Measurements from ENCODE around the gene TECPR1.

TECPR1 gene

DNA sequence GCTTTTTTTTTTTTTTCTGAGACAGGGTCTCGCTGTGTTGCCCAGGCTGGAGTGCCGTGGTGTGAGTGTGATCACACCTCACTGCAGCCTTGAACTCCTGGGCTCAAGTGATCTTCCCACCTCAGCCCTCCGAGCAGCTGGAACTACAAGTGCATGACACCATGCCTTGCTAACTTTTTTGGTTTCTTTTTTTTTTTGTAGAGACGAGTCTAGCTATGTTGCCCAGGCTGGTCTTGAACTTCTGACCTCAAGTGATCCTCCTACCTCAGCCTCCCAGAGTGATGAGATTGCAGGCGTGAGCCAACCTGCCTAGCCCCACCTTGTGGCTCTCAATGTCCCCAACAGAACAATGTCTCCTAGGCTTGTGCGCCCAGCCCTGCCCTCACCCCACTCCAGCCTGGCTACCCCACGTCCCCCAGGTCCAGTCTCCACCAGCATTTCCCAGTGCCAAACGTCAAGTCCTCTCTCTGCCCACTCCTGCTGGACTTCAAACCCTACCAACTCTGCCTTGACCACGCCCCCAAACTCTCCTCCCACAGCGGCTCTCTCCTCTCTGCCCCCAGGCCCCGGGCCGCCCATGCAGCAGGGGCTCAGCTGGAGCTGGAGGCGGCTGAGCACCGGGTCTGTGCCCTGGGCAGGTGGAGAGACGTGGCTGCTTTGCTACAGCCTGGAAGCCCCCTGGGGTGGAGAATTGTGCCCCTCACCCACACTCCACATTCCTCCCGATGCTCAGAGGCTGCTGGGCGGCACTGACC lies 21.9 kb downstream of the TECPR1 start:
- TF ChIP-seq, protein P1, sequence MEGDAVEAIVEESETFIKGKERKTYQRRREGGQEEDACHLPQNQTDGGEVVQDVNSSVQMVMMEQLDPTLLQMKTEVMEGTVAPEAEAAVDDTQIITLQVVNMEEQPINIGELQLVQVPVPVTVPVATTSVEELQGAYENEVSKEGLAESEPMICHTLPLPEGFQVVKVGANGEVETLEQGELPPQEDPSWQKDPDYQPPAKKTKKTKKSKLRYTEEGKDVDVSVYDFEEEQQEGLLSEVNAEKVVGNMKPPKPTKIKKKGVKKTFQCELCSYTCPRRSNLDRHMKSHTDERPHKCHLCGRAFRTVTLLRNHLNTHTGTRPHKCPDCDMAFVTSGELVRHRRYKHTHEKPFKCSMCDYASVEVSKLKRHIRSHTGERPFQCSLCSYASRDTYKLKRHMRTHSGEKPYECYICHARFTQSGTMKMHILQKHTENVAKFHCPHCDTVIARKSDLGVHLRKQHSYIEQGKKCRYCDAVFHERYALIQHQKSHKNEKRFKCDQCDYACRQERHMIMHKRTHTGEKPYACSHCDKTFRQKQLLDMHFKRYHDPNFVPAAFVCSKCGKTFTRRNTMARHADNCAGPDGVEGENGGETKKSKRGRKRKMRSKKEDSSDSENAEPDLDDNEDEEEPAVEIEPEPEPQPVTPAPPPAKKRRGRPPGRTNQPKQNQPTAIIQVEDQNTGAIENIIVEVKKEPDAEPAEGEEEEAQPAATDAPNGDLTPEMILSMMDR (conservative IDR thresholded peaks at IDR 0.05; ENCODE audit: low read depth, low read length) = no peak
- Histone ChIP-seq H3K4me3 (IDR thresholded peaks at IDR 0.05; ENCODE audit: insufficient read depth, low read depth, low read length) (no peak overlapping the region), H3K27me3 (ENCODE audit: insufficient read depth, low read depth) (no peaks in the 10 kb centered on the region), H2AFZ (ENCODE audit: low read depth) (no peak overlapping the region), H3K4me1 (ENCODE audit: low read depth, poor library complexity, severe bottlenecking) (no peaks in the 10 kb centered on the region), H3K27ac (no peak overlapping the region), H3K36me3 (ENCODE audit: insufficient read depth) (no peaks in the 10 kb centered on the region), H3K4me2 (no peak overlapping the region), H3K9ac (no peak overlapping the region), H4K20me1 (ENCODE audit: insufficient read depth) (no peaks in the 10 kb centered on the region), H3K79me2 (ENCODE audit: insufficient read depth, low read depth) (no peaks in the 10 kb centered on the region)

DNA sequence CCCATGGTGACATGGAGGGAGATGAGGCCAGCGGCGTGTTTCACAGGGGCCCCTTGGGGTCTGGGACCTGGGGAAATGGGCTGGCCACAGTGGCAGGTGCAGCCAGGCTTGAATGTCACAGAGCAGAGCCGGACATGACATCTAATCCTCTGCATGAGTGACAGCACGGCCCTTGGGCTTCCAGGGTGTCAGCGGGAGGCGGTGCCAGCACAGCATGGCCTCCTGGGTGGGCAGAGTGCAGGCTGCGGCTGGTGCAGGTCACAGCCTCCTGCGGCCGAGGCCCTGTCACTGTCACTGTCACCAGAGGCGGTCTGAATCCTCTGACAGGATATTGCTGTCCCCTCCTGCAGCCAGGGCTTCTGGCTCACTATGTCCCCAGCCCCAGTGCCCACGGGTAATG lies 22.6 kb downstream of the TECPR1 start:
- Histone ChIP-seq H3K27ac (no peak overlapping the region), H2AFZ (ENCODE audit: low read depth) (no peak overlapping the region), H3K9ac (no peak overlapping the region), H3K27me3 (ENCODE audit: insufficient read depth, low read depth) (no peaks in the 10 kb centered on the region), H3K4me2 (no peak overlapping the region), H4K20me1 (ENCODE audit: insufficient read depth) (no peaks in the 10 kb centered on the region), H3K79me2 (ENCODE audit: insufficient read depth, low read depth) (no peaks in the 10 kb centered on the region), H3K4me3 (IDR thresholded peaks at IDR 0.05; ENCODE audit: insufficient read depth, low read depth, low read length) (no peak overlapping the region), H3K4me1 (ENCODE audit: low read depth, poor library complexity, severe bottlenecking) (no peaks in the 10 kb centered on the region), H3K36me3 (ENCODE audit: insufficient read depth) (no peaks in the 10 kb centered on the region)
- TF ChIP-seq, protein P1 (conservative IDR thresholded peaks at IDR 0.05; ENCODE audit: low read depth, low read length) = no peak

DNA sequence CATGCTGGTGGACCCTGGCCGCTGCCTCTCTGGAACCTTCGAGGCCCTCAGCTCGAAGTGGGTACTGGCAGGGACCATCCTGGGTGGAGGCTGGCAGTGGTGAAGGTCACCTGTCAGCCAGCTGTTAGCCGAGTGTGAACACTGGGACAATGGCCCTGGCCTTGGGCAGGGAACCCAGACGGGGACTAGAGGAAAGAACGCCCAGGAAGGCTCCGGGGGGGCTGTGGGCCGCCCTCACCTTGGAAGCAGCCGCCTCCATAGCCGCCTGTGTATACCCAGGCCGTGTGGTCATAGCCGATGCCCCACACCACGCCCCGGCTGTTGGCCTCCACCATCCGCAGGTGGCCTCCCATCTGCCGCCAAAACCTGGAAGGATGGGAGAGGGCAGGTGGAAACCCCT lies 23.2 kb downstream of the TECPR1 start:
- Histone ChIP-seq H3K4me2 (no peak overlapping the region), H4K20me1 (ENCODE audit: insufficient read depth) (no peaks in the 10 kb centered on the region), H3K79me2 (ENCODE audit: insufficient read depth, low read depth) (no peaks in the 10 kb centered on the region), H3K27me3 (ENCODE audit: insufficient read depth, low read depth) (no peaks in the 10 kb centered on the region), H3K36me3 (ENCODE audit: insufficient read depth) (no peaks in the 10 kb centered on the region), H3K4me1 (ENCODE audit: low read depth, poor library complexity, severe bottlenecking) (no peaks in the 10 kb centered on the region), H3K4me3 (IDR thresholded peaks at IDR 0.05; ENCODE audit: insufficient read depth, low read depth, low read length) (no peak overlapping the region), H3K27ac (no peak overlapping the region), H2AFZ (ENCODE audit: low read depth) (no peak overlapping the region), H3K9ac (no peak overlapping the region)
- TF ChIP-seq, protein P1 (conservative IDR thresholded peaks at IDR 0.05; ENCODE audit: low read depth, low read length) = no peak

DNA sequence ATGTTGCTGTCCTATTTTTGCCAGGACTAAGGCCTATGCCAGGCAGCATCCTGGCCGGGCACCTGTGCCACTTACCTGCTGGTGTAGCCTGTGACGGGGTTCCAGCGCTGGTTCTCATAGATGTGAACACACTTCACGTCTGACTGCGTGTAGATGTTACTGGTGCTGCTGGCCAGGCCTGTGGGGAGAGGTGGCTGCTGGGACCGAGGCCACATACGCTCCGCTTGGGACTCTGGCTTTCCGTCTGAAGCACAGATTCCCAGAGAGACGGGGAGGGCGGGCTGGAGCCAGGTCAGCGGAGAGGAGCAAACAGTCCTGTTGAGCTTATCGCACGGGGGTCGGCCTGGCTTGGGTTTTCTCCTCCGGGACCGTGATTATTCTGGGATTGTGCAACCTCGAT lies 24.1 kb downstream of the TECPR1 start:
- TF ChIP-seq, protein P1 (conservative IDR thresholded peaks at IDR 0.05; ENCODE audit: low read depth, low read length) = no peak
- Histone ChIP-seq H2AFZ (ENCODE audit: low read depth) (no peak overlapping the region), H3K36me3 (ENCODE audit: insufficient read depth) (no peaks in the 10 kb centered on the region), H4K20me1 (ENCODE audit: insufficient read depth) (no peaks in the 10 kb centered on the region), H3K27ac (no peak overlapping the region), H3K9ac (no peak overlapping the region), H3K27me3 (ENCODE audit: insufficient read depth, low read depth) (no peaks in the 10 kb centered on the region), H3K79me2 (ENCODE audit: insufficient read depth, low read depth) (no peaks in the 10 kb centered on the region), H3K4me2 (no peak overlapping the region), H3K4me3 (IDR thresholded peaks at IDR 0.05; ENCODE audit: insufficient read depth, low read depth, low read length) (no peak overlapping the region), H3K4me1 (ENCODE audit: low read depth, poor library complexity, severe bottlenecking) (no peaks in the 10 kb centered on the region)
